GM18909 (cell line): Measurements from ENCODE around the gene TNFRSF13B.
"Not testable (repeated sequence)": the region's sequence is repeated elsewhere in the genome, so short reads cannot be mapped to it uniquely, and the experiment has no call there.

Experiments
- ATAC-seq: cut with Tn5 transposase; IDR thresholded peaks from one replicate; pipeline ENCODE4 v1.9.1; 2021; ENCODE audit warnings: mild to moderate bottlenecking; ENCODE audit not compliant: unreplicated experiment, poor library complexity

Gene TNFRSF13B

GRCh38 chr17:16971458-16972338 lies at the start of gene TNFRSF13B:
Gene TNFRSF13B (minus strand): TSS chr17:16972118. CDS start chr17:16972075, 43 bp downstream.
- ATAC-seq = peak; percentile 37

- ATAC-seq = no peak
Observed at GRCh38 chr17:17021194-17021863, 49.4 kb upstream of the TNFRSF13B start.

GRCh38 chr17:17020821-17021193 lies 48.9 kb upstream of the TNFRSF13B start:
- ATAC-seq = no peak

- no peak for ATAC-seq
Observed at GRCh38 chr17:17019891-17020456, 48.1 kb upstream of the TNFRSF13B start.

- no peak for ATAC-seq
Observed at GRCh38 chr17:17019430-17019762, 47.5 kb upstream of the TNFRSF13B start.

- ATAC-seq = no peak
Observed at GRCh38 chr17:17018612-17019429, 46.9 kb upstream of the TNFRSF13B start.

GRCh38 chr17:17018021-17018441 lies 46.1 kb upstream of the TNFRSF13B start:
- ATAC-seq = no peak

GRCh38 chr17:17017343-17018014 lies 45.6 kb upstream of the TNFRSF13B start:
- ATAC-seq = no peak

- not testable (repeated sequence) for ATAC-seq
Observed at GRCh38 chr17:17016199-17017197, 44.6 kb upstream of the TNFRSF13B start.

- no peak for ATAC-seq
Observed at GRCh38 chr17:17015230-17015629, 43.3 kb upstream of the TNFRSF13B start.

- ATAC-seq = not testable (repeated sequence)
Observed at GRCh38 chr17:17014748-17015124, 42.8 kb upstream of the TNFRSF13B start.

GRCh38 chr17:17013828-17014747 lies 42.2 kb upstream of the TNFRSF13B start:
- not testable (repeated sequence) for ATAC-seq

GRCh38 chr17:17011043-17011907 lies 39.4 kb upstream of the TNFRSF13B start:
- not testable (repeated sequence) for ATAC-seq

- not testable (repeated sequence) for ATAC-seq
Observed at GRCh38 chr17:17010545-17011034, 38.7 kb upstream of the TNFRSF13B start.

GRCh38 chr17:17009972-17010371 lies 38.1 kb upstream of the TNFRSF13B start:
- ATAC-seq = not testable (repeated sequence)

GRCh38 chr17:17008621-17009397 lies 36.9 kb upstream of the TNFRSF13B start:
- ATAC-seq = not testable (repeated sequence)
